Measurements from ENCODE around the gene ZNF287.
A peak's percentile ranks its signal among the peaks of the same experiment; 100 is the strongest.

Gene ZNF287

GRCh38 chr17:16593356-16594102 lies 24.5 kb upstream of the ZNF287 start:
- Histone ChIP-seq H3K4me3 (ENCODE audit: low read depth, low read length, poor library complexity, severe bottlenecking) (no peak overlapping the region), H3K9ac (ENCODE audit: low read length) (no peak overlapping the region), H3F3A (ENCODE audit: insufficient read depth, low read length) (no peaks in the 10 kb centered on the region), H4K20me1 (ENCODE audit: insufficient read depth, low read length) (no peaks in the 10 kb centered on the region), H3K27me3 (ENCODE audit: insufficient read depth, low read length) (no peaks in the 10 kb centered on the region; the same call in 1 of the 2 replicates), H3K36me3 (ENCODE audit: insufficient read depth, low read length) (no peaks in the 10 kb centered on the region), H3K4me2 (ENCODE audit: low read length) (no peak overlapping the region), H3K27ac (ENCODE audit: low read depth, low read length, poor library complexity, severe bottlenecking) (no peak overlapping the region), H3K9me3 (ENCODE audit: low read length) (no peaks in the 10 kb centered on the region), H2AFZ (ENCODE audit: low read length) (no peak overlapping the region), H3K79me2 (ENCODE audit: insufficient read depth, low read length) (no peaks in the 10 kb centered on the region), H3K9me2 (ENCODE audit: low read depth, low read length) (no peaks in the 10 kb centered on the region), H3K4me1 (ENCODE audit: insufficient read depth, low read length, severe bottlenecking) (peaks cover 5% of the 10 kb centered on the region)
- no peak for TF ChIP-seq EZH2 (IDR thresholded peaks at IDR 0.05; ENCODE audit: borderline replicate concordance, low read length)
- no peak for TF ChIP-seq CTCF (IDR thresholded peaks at IDR 0.05; ENCODE audit: low read length)

- peaks cover 5% of the 10 kb centered on the region for H3K4me1 ChIP-seq (ENCODE audit: insufficient read depth, low read length, severe bottlenecking)
- no peaks in the 10 kb centered on the region for H3K36me3 ChIP-seq (ENCODE audit: insufficient read depth, low read length)
- no peaks in the 10 kb centered on the region for H3K27me3 ChIP-seq (ENCODE audit: insufficient read depth, low read length)
- TF ChIP-seq CTCF (IDR thresholded peaks at IDR 0.05; ENCODE audit: low read length): peak; percentile 89
- TF ChIP-seq EZH2 (IDR thresholded peaks at IDR 0.05; ENCODE audit: borderline replicate concordance, low read length): no peak
- H3K4me2 ChIP-seq (ENCODE audit: low read length): peak overlapping the region; percentile 69
- no peaks in the 10 kb centered on the region for H4K20me1 ChIP-seq (ENCODE audit: insufficient read depth, low read length)
- H3K27ac ChIP-seq (ENCODE audit: low read depth, low read length, poor library complexity, severe bottlenecking): no peak overlapping the region
- H3K9me3 ChIP-seq (ENCODE audit: low read length): no peaks in the 10 kb centered on the region
- no peaks in the 10 kb centered on the region for H3K9me2 ChIP-seq (ENCODE audit: low read depth, low read length)
- no peaks in the 10 kb centered on the region for H3K79me2 ChIP-seq (ENCODE audit: insufficient read depth, low read length)
- H2AFZ ChIP-seq (ENCODE audit: low read length): no peak overlapping the region
- no peak overlapping the region for H3K4me3 ChIP-seq (ENCODE audit: low read depth, low read length, poor library complexity, severe bottlenecking)
- no peaks in the 10 kb centered on the region for H3F3A ChIP-seq (ENCODE audit: insufficient read depth, low read length)
- no peak overlapping the region for H3K9ac ChIP-seq (ENCODE audit: low read length)
Measured at GRCh38 chr17:16589097-16589969, 20.3 kb upstream of the ZNF287 start.

GRCh38 chr17:16585796-16586195 lies 16.8 kb upstream of the ZNF287 start:
- H3K9me2 ChIP-seq (ENCODE audit: low read depth, low read length): no peaks in the 10 kb centered on the region
- no peak overlapping the region for H3K27ac ChIP-seq (ENCODE audit: low read depth, low read length, poor library complexity, severe bottlenecking)
- H3K4me1 ChIP-seq (ENCODE audit: insufficient read depth, low read length, severe bottlenecking): peaks cover 5% of the 10 kb centered on the region
- H3K4me3 ChIP-seq (ENCODE audit: low read depth, low read length, poor library complexity, severe bottlenecking): no peak overlapping the region
- no peak for TF ChIP-seq EZH2 (IDR thresholded peaks at IDR 0.05; ENCODE audit: borderline replicate concordance, low read length)
- TF ChIP-seq CTCF (IDR thresholded peaks at IDR 0.05; ENCODE audit: low read length): no peak
- H3K9ac ChIP-seq (ENCODE audit: low read length): no peak overlapping the region
- no peaks in the 10 kb centered on the region for H3K36me3 ChIP-seq (ENCODE audit: insufficient read depth, low read length)
- H2AFZ ChIP-seq (ENCODE audit: low read length): no peak overlapping the region
- no peaks in the 10 kb centered on the region for H3K27me3 ChIP-seq (ENCODE audit: insufficient read depth, low read length)
- H3K4me2 ChIP-seq (ENCODE audit: low read length): no peak overlapping the region
- H3K9me3 ChIP-seq (ENCODE audit: low read length): 0 out of 2 replicates have a peak, but pooled peaks cover 5% of the 10 kb centered on the region
- no peaks in the 10 kb centered on the region for H4K20me1 ChIP-seq (ENCODE audit: insufficient read depth, low read length)
- no peaks in the 10 kb centered on the region for H3K79me2 ChIP-seq (ENCODE audit: insufficient read depth, low read length)
- no peaks in the 10 kb centered on the region for H3F3A ChIP-seq (ENCODE audit: insufficient read depth, low read length)
